ENCODE data around the gene GAST. TPM values are rescaled to one million over a fixed set of nuclear protein-coding genes. Genes with fewer than 3 reads are reported as not detected.

Gene GAST
- total RNA-seq, 3 donors from 2014 or later (not counting 1 experiment from before 2014, with no cell fraction given), result not detected

DNA sequence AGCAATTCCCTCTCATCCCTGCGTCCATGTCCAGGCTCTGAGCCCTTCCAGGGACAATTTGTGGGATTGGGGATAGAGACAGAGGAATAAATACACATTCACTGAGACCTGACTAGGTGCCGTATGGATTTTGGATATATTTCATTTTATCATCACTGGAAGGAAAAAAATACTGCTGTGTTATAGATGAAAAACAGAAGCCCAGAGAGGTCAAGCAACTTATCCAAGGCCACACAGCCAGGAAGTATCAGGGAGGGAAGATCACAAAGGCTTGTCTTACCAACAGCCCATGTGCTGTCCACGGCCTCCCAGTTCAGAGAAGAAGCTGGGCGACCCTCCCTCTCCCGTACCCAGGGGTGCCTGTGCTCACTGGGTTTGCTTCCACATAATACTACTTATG, 28.4 kb downstream of the GAST start:
- H3K4me1 ChIP-seq (ENCODE audit: control insufficient read depth, insufficient read depth, low read length), result peaks cover 4% of the 10 kb centered on the region
- DNase-seq (no peak), ATAC-seq (no peak)
- H3K36me3 ChIP-seq (ENCODE audit: control insufficient read depth, insufficient read depth, low read length), result no peaks in the 10 kb centered on the region
- WGBS (ENCODE audit: insufficient coverage), result 89% methylated on average over 4 of the region's 5 CpGs
- intact Hi-C loops (cut with micrococcal nuclease), result no loop called here
- no peak overlapping the region for H3K4me3 Mint-ChIP-seq
- no peak overlapping the region for H3K27ac ChIP-seq (ENCODE audit: low read length)
- peaks cover 10% of the 10 kb centered on the region for H3K27me3 ChIP-seq (ENCODE audit: control insufficient read depth, insufficient read depth, low read length)
- no peaks in the 10 kb centered on the region for H3K9me3 Mint-ChIP-seq
- no peaks in the 10 kb centered on the region for H3K4me1 Mint-ChIP-seq
- H3K27me3 Mint-ChIP-seq (ENCODE audit: low read depth in 2 of 2), result peaks cover 13 to 14% of the 10 kb centered on the region in 2 donors
- TF ChIP-seq, protein P1, sequence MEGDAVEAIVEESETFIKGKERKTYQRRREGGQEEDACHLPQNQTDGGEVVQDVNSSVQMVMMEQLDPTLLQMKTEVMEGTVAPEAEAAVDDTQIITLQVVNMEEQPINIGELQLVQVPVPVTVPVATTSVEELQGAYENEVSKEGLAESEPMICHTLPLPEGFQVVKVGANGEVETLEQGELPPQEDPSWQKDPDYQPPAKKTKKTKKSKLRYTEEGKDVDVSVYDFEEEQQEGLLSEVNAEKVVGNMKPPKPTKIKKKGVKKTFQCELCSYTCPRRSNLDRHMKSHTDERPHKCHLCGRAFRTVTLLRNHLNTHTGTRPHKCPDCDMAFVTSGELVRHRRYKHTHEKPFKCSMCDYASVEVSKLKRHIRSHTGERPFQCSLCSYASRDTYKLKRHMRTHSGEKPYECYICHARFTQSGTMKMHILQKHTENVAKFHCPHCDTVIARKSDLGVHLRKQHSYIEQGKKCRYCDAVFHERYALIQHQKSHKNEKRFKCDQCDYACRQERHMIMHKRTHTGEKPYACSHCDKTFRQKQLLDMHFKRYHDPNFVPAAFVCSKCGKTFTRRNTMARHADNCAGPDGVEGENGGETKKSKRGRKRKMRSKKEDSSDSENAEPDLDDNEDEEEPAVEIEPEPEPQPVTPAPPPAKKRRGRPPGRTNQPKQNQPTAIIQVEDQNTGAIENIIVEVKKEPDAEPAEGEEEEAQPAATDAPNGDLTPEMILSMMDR (IDR thresholded peaks at IDR 0.05), result no peak
- no peak overlapping the region for H3K4me3 ChIP-seq (ENCODE audit: low read length)
- no peak overlapping the region for H3K27ac Mint-ChIP-seq
- no peaks in the 10 kb centered on the region for H3K36me3 Mint-ChIP-seq
- no peaks in the 10 kb centered on the region for H3K9me3 ChIP-seq (ENCODE audit: control insufficient read depth, insufficient read depth, low read length)

DNA sequence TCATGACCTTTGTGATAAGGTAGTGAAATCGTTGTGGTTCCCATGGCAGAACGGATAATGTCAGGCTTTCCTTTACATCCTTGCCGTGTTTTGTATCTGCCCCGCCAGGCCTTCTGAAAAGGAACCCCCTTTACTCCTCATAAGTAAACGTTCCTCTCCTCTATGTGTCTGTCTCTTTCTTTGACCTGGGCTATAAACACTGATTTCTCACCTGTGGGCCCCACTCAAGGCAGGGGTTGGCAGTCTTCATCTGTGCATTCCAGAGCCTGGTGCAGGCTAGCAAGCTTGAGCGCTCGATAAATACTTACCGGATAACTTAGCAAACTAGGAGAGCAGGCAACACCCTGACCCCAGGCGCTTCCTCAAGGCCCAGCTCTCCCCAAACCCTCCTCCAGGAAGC, 29.6 kb downstream of the GAST start:
- WGBS (ENCODE audit: insufficient coverage), result 86% methylated on average over 9 of the region's 9 CpGs
- Mint-ChIP-seq H3K4me3 (no peak overlapping the region), H3K4me1 (no peaks in the 10 kb centered on the region), H3K27me3 (ENCODE audit: low read depth in 2 of 2) (peaks cover under 1 to 6% of the 10 kb centered on the region in 2 donors), H3K36me3 (no peaks in the 10 kb centered on the region), H3K9me3 (no peaks in the 10 kb centered on the region), H3K27ac (no peak overlapping the region)
- H3K27ac ChIP-seq (ENCODE audit: low read length), result no peak overlapping the region
- peaks cover 7% of the 10 kb centered on the region for H3K27me3 ChIP-seq (ENCODE audit: control insufficient read depth, insufficient read depth, low read length)
- intact Hi-C loops (cut with micrococcal nuclease), result no loop called here
- H3K9me3 ChIP-seq (ENCODE audit: control insufficient read depth, insufficient read depth, low read length), result no peaks in the 10 kb centered on the region
- H3K36me3 ChIP-seq (ENCODE audit: control insufficient read depth, insufficient read depth, low read length), result no peaks in the 10 kb centered on the region
- H3K4me1 ChIP-seq (ENCODE audit: control insufficient read depth, insufficient read depth, low read length), result peaks cover 4% of the 10 kb centered on the region
- TF ChIP-seq, protein P1 (IDR thresholded peaks at IDR 0.05), result no peak
- DNase-seq (no peak), ATAC-seq (no peak)
- H3K4me3 ChIP-seq (ENCODE audit: low read length), result no peak overlapping the region

DNA sequence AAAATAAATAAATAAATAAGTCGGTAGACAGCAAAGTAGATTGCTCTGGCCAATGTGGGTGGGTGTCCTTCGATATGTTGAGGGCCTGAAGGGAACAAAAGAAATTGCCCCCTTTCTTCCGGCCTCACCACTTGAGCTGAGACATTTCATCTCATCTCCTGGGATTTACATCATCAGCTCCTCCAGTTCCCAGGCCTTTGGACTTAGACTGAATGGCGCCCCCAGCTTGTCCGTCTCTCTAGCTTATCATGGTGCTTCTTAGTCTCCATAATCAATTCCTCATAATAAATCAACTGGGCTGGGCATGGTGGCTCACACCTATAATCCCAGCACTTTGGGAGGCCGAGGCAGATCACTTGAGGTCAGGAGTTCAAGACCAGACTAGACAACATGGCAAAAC, 36.1 kb downstream of the GAST start:
- no peaks in the 10 kb centered on the region for H3K36me3 ChIP-seq (ENCODE audit: control insufficient read depth, insufficient read depth, low read length)
- no peaks in the 10 kb centered on the region for H3K9me3 ChIP-seq (ENCODE audit: control insufficient read depth, insufficient read depth, low read length)
- no peaks in the 10 kb centered on the region for H3K27me3 ChIP-seq (ENCODE audit: control insufficient read depth, insufficient read depth, low read length)
- TF ChIP-seq, protein P1 (IDR thresholded peaks at IDR 0.05), result no peak
- H3K36me3 Mint-ChIP-seq, result no peaks in the 10 kb centered on the region
- WGBS (ENCODE audit: insufficient coverage), result 93% methylated on average over 6 of the region's 6 CpGs
- no peaks in the 10 kb centered on the region for H3K4me1 Mint-ChIP-seq
- H3K27ac Mint-ChIP-seq, result no peak overlapping the region
- no peak for ATAC-seq
- H3K9me3 Mint-ChIP-seq, result no peaks in the 10 kb centered on the region
- H3K4me3 ChIP-seq (ENCODE audit: low read length), result no peak overlapping the region
- H3K27ac ChIP-seq (ENCODE audit: low read length), result no peak overlapping the region
- intact Hi-C loops (cut with micrococcal nuclease), result no loop called here
- no peak for DNase-seq
- H3K4me3 Mint-ChIP-seq, result no peak overlapping the region
- no peaks in the 10 kb centered on the region for H3K4me1 ChIP-seq (ENCODE audit: control insufficient read depth, insufficient read depth, low read length)
- H3K27me3 Mint-ChIP-seq (ENCODE audit: low read depth in 2 of 2), result no peaks in the 10 kb centered on the region

DNA sequence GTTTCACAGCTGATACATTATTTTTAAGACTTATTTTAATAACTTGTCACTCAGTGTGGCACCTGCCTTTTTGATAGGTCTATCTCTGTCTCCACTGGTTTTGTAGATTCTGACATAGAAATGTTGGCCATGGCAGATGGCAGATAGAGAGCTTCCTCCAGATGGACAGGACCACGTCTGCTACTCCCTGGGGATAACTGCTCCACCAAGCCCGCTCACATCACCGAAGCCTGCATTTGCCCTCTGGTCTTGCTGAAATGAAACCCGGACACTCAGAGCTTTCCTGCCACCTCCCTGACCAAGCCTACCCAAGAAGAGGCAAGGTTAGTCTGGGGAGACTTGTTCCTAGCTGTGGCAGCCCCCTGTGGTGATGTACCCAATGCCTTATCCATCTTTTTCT, 38.7 kb downstream of the GAST start:
- Mint-ChIP-seq H3K27ac (no peak overlapping the region), H3K27me3 (ENCODE audit: low read depth in 2 of 2) (no peaks in the 10 kb centered on the region), H3K4me3 (no peak overlapping the region), H3K9me3 (no peaks in the 10 kb centered on the region), H3K4me1 (no peaks in the 10 kb centered on the region), H3K36me3 (no peaks in the 10 kb centered on the region)
- intact Hi-C loops (cut with micrococcal nuclease), result no loop called here
- no peak overlapping the region for H3K4me3 ChIP-seq (ENCODE audit: low read length)
- no peaks in the 10 kb centered on the region for H3K36me3 ChIP-seq (ENCODE audit: control insufficient read depth, insufficient read depth, low read length)
- no peak overlapping the region for H3K27ac ChIP-seq (ENCODE audit: low read length)
- H3K27me3 ChIP-seq (ENCODE audit: control insufficient read depth, insufficient read depth, low read length), result no peaks in the 10 kb centered on the region
- TF ChIP-seq, protein P1 (IDR thresholded peaks at IDR 0.05), result no peak
- WGBS (ENCODE audit: insufficient coverage), result 67% methylated on average over 4 of the region's 4 CpGs
- ATAC-seq (no peak), DNase-seq (no peak)
- H3K4me1 ChIP-seq (ENCODE audit: control insufficient read depth, insufficient read depth, low read length), result no peaks in the 10 kb centered on the region
- no peaks in the 10 kb centered on the region for H3K9me3 ChIP-seq (ENCODE audit: control insufficient read depth, insufficient read depth, low read length)

All from natural killer cell (primary cell).